HG03039 (cell line): ENCODE measurements around the gene ZNF668.
A peak's percentile ranks its signal among the peaks of the same experiment; 100 is the strongest.
"Not testable (repeated sequence)": the region's sequence is repeated elsewhere in the genome, so short reads cannot be mapped to it uniquely, and the experiment has no call there.

Experiments used
- ATAC-seq: cut with Tn5 transposase; IDR thresholded peaks from one replicate; pipeline ENCODE4 v1.9.1; 2021; ENCODE audit warnings: mild to moderate bottlenecking, moderate library complexity; ENCODE audit not compliant: unreplicated experiment

The ZNF668 gene

GRCh38 chr16:31061126-31061812, 12.8 kb downstream of the ZNF668 start:
- ATAC-seq: no peak

GRCh38 chr16:31055613-31056012, 18.4 kb downstream of the ZNF668 start:
- ATAC-seq: no peak

GRCh38 chr16:31052114-31052513, 21.9 kb downstream of the ZNF668 start:
- no peak for ATAC-seq

GRCh38 chr16:31050280-31051030, 23.6 kb downstream of the ZNF668 start:
- no peak for ATAC-seq

GRCh38 chr16:31043898-31044481, 30.1 kb downstream of the ZNF668 start:
- ATAC-seq: no peak

- no peak for ATAC-seq
Observed at GRCh38 chr16:31043352-31043751, 30.7 kb downstream of the ZNF668 start.

- no peak for ATAC-seq
Observed at GRCh38 chr16:31042866-31043265, 31.2 kb downstream of the ZNF668 start.

- no peak for ATAC-seq
Observed at GRCh38 chr16:31038993-31039392, 35.0 kb downstream of the ZNF668 start.

- no peak for ATAC-seq
Observed at GRCh38 chr16:31036691-31037090, 37.3 kb downstream of the ZNF668 start.

GRCh38 chr16:31033709-31034492, 40.1 kb downstream of the ZNF668 start:
- no peak for ATAC-seq

- peak; percentile 79 for ATAC-seq
Observed at GRCh38 chr16:31032736-31033708, 41.0 kb downstream of the ZNF668 start, which contains the start of gene STX4. Gene STX4, plus strand, starts transcription at chr16:31033558. Its CDS starts 248 bp downstream, at chr16:31033806.

GRCh38 chr16:31031276-31031675, 42.8 kb downstream of the ZNF668 start:
- no peak for ATAC-seq

- no peak for ATAC-seq
Observed at GRCh38 chr16:31029272-31029671, 44.8 kb downstream of the ZNF668 start.

- no peak for ATAC-seq
Observed at GRCh38 chr16:31025339-31025738, 48.7 kb downstream of the ZNF668 start.

- no peak for ATAC-seq
Observed at GRCh38 chr16:31023627-31024226, 50.3 kb downstream of the ZNF668 start.

GRCh38 chr16:31023252-31023602, 50.8 kb downstream of the ZNF668 start:
- ATAC-seq: no peak

- no peak for ATAC-seq
Observed at GRCh38 chr16:31022544-31023251, 51.3 kb downstream of the ZNF668 start.

- ATAC-seq: no peak
Observed at GRCh38 chr16:31020536-31020935, 53.5 kb downstream of the ZNF668 start.

- not testable (repeated sequence) for ATAC-seq
Observed at GRCh38 chr16:31017756-31018155, 56.3 kb downstream of the ZNF668 start.
